Activated B cell treated with CpG ODN at 0.5 μM for 24 hours (primary cell): ENCODE results near the gene CFAP410. TPM values are rescaled to one million over a fixed set of nuclear protein-coding genes. Genes with fewer than 3 reads are reported as not detected.
"Not testable (repeated sequence)": the region's sequence is repeated elsewhere in the genome, so short reads cannot be mapped to it uniquely, and the experiment has no call there.

ENCODE experiments used
- ATAC-seq: fragments of 200-7000 bp; cut with Tn5 transposase; one replicate; pipeline ENCODE4 v1.10.0; 2021; ENCODE audit warnings: low read depth, mild to moderate bottlenecking, moderate library complexity
- CTCF ChIA-PET: fragments of 350-600 bp; sonication (Branson Sonifier 250); formaldehyde crosslinking; loops from one replicate; lab custom pipeline; 2021; ENCODE audit warnings: antibody characterized with exemption; lab: Charles Lee
- POLR2A ChIA-PET: fragments of 350-600 bp; sonication (Branson Sonifier 250); formaldehyde crosslinking; loops from one replicate; lab custom pipeline; 2021; ENCODE audit warnings: antibody characterized with exemption; lab: Charles Lee
- DNase-seq: peaks from one replicate; pipeline ENCODE4 v3.0.0; 2022
- H3K27ac Mint-ChIP-seq: one replicate; pipeline ENCODE4 v1.8.0; 2020; ENCODE audit warnings: mixed read lengths
- H3K27me3 Mint-ChIP-seq: one replicate; pipeline ENCODE4 v1.8.0; 2021; ENCODE audit warnings: mixed read lengths
- H3K36me3 Mint-ChIP-seq: one replicate; pipeline ENCODE4 v1.8.0; 2021; ENCODE audit warnings: low read depth, mixed read lengths
- H3K4me1 Mint-ChIP-seq: one replicate; pipeline ENCODE4 v1.8.0; 2021; ENCODE audit warnings: mixed read lengths
- H3K4me3 Mint-ChIP-seq: one replicate; pipeline ENCODE4 v1.8.0; 2020; ENCODE audit warnings: mild to moderate bottlenecking, mixed read lengths
- H3K9me3 Mint-ChIP-seq: one replicate; pipeline ENCODE4 v1.8.0; 2020; ENCODE audit warnings: mixed read lengths
- intact Hi-C: fragments of 100-400 bp; cut with micrococcal nuclease; formaldehyde crosslinking; loops from one replicate; pipeline ENCODE4 v1.15.1; 2024
- total RNA-seq: library from RNA; stranded (reverse); gene quantifications from 2 replicates; pipeline ENCODE4 v1.2.3, GENCODE V29; 2022
- TF ChIP-seq, protein P1 (sequence below): fragments of 200-600 bp; IDR thresholded peaks from one replicate; pipeline ENCODE4 v1.8.0; 2022; ENCODE audit warnings: antibody characterized with exemption, mild to moderate bottlenecking

Gene CFAP410
- total RNA-seq, 1 donor from 2014 or later: 62.3 TPM

DNA sequence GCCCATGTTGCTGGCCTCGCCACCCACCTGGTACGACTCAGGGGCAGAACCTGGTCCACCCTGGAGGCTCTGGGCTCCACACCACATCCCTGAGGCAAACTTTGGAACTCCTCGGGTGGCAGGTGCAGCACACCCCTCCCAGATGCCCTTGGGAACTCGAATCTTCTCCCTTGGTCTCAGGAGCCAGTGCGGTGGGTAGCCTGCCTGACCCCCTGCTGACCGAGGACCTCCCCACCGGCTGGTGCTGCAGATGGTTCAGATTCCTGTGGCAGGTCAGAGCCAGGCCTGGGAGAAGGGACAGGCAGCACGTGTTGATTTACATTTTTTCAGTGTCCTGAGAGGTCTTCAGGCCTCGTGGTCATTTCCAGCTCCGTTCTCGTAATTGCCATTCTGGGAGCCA lies 6.3 kb upstream of the CFAP410 start:
- Mint-ChIP-seq H3K27me3 (peaks cover 27% of the 10 kb centered on the region), H3K4me1 (peaks cover 1% of the 10 kb centered on the region), H3K27ac (no peak overlapping the region), H3K4me3 (no peak overlapping the region), H3K9me3 (no peaks in the 10 kb centered on the region), H3K36me3 (no peaks in the 10 kb centered on the region)
- intact Hi-C loops: no loop called here
- TF ChIP-seq, protein P1, sequence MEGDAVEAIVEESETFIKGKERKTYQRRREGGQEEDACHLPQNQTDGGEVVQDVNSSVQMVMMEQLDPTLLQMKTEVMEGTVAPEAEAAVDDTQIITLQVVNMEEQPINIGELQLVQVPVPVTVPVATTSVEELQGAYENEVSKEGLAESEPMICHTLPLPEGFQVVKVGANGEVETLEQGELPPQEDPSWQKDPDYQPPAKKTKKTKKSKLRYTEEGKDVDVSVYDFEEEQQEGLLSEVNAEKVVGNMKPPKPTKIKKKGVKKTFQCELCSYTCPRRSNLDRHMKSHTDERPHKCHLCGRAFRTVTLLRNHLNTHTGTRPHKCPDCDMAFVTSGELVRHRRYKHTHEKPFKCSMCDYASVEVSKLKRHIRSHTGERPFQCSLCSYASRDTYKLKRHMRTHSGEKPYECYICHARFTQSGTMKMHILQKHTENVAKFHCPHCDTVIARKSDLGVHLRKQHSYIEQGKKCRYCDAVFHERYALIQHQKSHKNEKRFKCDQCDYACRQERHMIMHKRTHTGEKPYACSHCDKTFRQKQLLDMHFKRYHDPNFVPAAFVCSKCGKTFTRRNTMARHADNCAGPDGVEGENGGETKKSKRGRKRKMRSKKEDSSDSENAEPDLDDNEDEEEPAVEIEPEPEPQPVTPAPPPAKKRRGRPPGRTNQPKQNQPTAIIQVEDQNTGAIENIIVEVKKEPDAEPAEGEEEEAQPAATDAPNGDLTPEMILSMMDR: no peak
- POLR2A ChIA-PET: no interaction called here
- CTCF ChIA-PET: no interaction called here
- ATAC-seq: no peak
- no peak for DNase-seq

DNA sequence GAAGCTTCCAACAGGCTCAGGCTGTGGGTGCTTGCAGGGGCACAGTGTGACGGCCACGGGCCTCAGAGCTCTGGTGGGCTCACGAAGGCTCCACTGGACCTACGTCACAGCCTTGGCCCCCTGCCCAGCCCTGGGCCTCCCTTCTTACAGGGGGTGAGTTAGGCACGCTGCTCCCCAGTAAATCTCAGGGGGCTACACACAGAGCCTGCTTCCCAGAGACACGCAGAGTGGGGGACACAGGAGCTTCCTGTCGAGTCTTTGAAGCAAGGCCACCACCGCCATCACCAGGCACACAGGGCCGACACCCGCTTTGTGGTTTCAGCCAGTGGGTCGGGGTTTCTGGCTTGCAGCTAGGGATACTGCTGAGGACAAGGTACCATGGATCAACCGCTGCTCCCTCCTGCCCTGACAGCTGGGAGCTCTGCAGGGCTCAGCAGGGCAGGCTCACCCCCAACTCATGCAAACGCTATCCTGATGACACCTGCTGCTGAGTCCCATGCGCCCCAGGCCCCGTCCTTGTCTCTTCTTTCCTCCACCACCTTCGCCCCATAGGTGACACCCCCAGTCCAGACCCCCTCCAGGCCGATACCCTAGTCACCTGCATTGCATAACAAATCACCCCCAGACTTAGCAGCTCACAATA lies 5.5 kb upstream of the CFAP410 start:
- DNase-seq (no peak), ATAC-seq (no peak)
- no peak overlapping the region for H3K4me3 Mint-ChIP-seq
- peaks cover 27% of the 10 kb centered on the region for H3K27me3 Mint-ChIP-seq
- POLR2A ChIA-PET: no interaction called here
- H3K27ac Mint-ChIP-seq: no peak overlapping the region
- no peaks in the 10 kb centered on the region for H3K9me3 Mint-ChIP-seq
- H3K4me1 Mint-ChIP-seq: peaks cover 10% of the 10 kb centered on the region
- CTCF ChIA-PET: no interaction called here
- H3K36me3 Mint-ChIP-seq: no peaks in the 10 kb centered on the region
- intact Hi-C loops: no loop called here
- TF ChIP-seq, protein P1: no peak

DNA sequence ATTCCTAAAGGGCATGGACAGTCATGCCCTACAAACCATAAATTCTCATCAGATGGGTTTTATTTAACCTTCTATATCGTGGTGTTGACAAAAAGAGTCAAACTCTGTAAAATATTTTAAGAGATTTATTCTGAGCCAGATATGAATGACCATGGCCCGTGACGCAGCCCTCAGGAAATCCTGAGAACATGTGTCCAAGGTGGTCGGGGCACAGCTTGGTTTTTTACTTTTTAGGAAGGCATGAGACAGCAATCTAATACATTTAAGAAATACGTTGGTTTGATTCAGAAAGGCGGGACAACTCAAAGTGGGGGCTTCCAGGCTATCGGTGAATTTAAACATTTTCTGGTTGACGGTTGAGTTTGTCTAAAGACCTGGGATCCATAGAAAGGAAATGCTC lies 3.8 kb upstream of the CFAP410 start:
- H3K27ac Mint-ChIP-seq: peak overlapping the region; percentile 20
- intact Hi-C loops, H3K4me3 Mint-ChIP-seq: not testable (repeated sequence)

DNA sequence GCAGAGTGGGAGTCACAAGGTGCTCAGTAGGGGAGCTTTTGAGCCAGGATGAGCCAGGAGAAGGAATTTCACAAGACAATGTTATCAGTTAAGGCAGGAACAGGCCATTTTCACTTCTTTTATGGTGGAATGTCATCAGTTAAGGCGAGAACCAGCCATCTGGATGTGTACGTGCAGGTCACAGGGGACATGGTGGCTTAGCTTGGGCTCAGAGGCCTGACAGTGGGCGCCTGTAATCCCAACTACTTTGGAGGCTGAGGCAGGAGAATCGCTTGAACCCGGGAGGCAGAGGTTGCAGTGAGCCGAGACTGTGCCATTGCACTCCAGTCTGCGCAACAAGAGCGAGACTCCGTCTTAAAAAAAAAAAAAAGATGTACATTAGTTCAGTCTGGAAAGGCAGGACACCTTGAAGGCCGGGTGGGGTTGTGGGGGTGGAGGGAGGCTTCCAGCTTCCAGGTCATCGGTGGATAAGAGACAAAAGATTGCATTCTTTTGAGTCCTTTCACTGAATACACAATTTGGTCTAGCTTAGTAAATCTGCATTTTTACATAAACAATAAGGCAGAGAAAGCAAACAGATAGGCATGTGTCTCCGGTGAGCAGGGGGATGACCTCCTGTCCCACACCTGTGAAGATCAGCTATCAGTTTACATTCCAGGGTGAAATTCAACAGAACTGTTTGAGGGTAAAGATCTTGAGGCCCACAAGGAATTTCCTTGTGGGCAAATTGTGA lies 2.7 kb upstream of the CFAP410 start:
- H3K27ac Mint-ChIP-seq, intact Hi-C loops, ATAC-seq, H3K9me3 Mint-ChIP-seq, CTCF ChIA-PET, H3K36me3 Mint-ChIP-seq, DNase-seq, POLR2A ChIA-PET, H3K4me3 Mint-ChIP-seq: not testable (repeated sequence)
- Mint-ChIP-seq H3K27me3 (peaks cover 13% of the 10 kb centered on the region), H3K4me1 (peaks cover 24% of the 10 kb centered on the region)

More for the DNA sequence above, 3.8 kb upstream of the CFAP410 start:
- H3K4me1 Mint-ChIP-seq: peaks cover 18% of the 10 kb centered on the region
- H3K9me3 Mint-ChIP-seq, ATAC-seq, H3K36me3 Mint-ChIP-seq, CTCF ChIA-PET, POLR2A ChIA-PET, DNase-seq: not testable (repeated sequence)
- H3K27me3 Mint-ChIP-seq: peaks cover 18% of the 10 kb centered on the region

DNA sequence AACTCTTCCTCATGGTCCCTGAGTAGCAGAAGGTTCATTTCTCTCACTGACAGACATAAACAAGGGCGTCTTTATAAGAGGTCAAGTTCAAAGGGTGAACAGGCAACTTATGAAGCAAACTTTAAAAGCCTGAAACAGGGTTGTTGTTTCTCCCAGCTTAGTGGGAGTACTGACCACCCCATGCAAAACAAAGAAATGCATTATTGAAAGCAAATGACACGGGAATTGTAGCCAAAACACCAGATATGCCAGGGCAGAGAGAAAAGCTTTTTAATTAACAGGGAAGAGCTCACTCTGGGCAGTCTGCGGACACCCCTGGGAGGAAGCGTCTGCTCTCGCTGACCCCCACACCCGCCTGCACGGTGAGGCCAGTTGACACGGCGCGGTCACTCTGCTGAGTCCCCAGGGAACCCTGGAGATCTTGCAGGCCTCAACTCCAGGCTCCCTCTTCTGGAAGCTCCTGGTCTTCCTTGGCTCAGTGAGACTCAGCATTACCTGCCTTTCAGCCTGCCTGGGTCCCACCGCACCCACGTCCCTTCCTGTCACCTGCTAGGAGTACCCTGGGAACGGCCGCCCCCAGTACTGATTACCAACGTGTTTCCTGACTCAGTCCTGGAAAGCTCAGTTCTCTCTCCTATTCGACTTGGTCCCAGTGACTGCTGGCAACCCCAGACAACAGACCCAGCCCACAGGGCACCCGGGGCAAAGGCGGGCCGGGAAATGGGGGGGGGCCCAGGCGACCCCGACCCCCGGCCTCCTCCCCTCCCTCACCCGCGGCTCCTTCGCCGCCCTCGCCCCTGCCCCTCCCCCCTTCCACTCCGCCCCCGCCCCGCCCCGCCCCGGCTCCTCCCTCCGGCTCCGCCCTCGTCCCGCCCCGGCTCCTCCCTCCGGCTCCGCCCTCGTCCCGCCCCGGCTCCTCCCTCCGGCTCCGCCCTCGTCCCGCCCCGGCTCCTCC lies 972 bp downstream of the CFAP410 start:
- ChIA-PET CTCF (interaction anchor here (1.0 to 1.2 kb wide), 2 partner anchors 40 to 53 kb away, joined by 3 read pairs; no protein-coding TSS in a partner anchor), POLR2A (interaction anchor here (0.9 to 3.2 kb wide), 7 partner anchors 9 to 455 kb away, joined by 3 to 19 read pairs (median 4); partner anchors contain the start of genes LRRC3, TRAPPC10 and TRPM2)
- H3K4me3 Mint-ChIP-seq: peak overlapping the region; percentile 66
- H3K4me1 Mint-ChIP-seq: peaks cover 24% of the 10 kb centered on the region
- H3K27me3 Mint-ChIP-seq: no peaks in the 10 kb centered on the region
- ATAC-seq (peak; percentile 4), DNase-seq (peak; percentile 41)
- TF ChIP-seq, protein P1: no peak
- peak overlapping the region; percentile 85 for H3K27ac Mint-ChIP-seq
- H3K9me3 Mint-ChIP-seq: no peaks in the 10 kb centered on the region
- intact Hi-C loops: loop anchor here (2.0 to 10.0 kb wide), 4 partner anchors 454 to 587 kb away; partner anchors contain the start of gene ITGB2
- peaks cover 26% of the 10 kb centered on the region for H3K36me3 Mint-ChIP-seq
